ENCODE results near the gene TMEM212. TPM values are rescaled to one million over a fixed set of nuclear protein-coding genes. Genes with fewer than 3 reads are reported as not detected.
"Not testable (repeated sequence)": the region's sequence is repeated elsewhere in the genome, so short reads cannot be mapped to it uniquely, and the experiment has no call there.

The TMEM212 gene
- total and polyA plus RNA-seq, 4 donors: 0.22 to 0.57 (median 0.40) TPM

DNA sequence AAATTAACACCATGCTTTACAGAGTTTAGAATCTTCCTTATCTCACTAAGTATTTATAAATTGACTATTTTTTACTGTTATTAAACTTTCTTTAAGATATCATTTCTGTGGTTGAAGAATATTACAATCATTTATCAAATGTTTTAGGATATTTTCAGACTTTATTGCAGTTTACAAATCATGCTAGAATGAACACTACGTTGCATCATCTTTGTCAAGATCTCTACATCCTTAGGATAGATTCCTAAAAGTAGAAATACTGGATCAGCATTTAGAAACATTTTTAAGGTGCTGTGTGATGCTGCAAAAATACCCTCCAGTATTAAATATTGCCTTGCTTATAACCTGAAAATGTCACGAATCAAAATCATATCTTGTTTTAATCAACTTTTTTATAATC is 30.3 kb upstream of the TMEM212 start:
- Histone ChIP-seq H3K27ac (ENCODE audit: low read depth, low read length) (no peak overlapping the region), H3K36me3 (ENCODE audit: control insufficient read depth, insufficient read depth, low read length) (no peaks in the 10 kb centered on the region), H3K9me3 (ENCODE audit: control insufficient read depth, insufficient read depth, low read length) (peaks cover 4% of the 10 kb centered on the region), H3K4me3 (ENCODE audit: low read depth, low read length) (no peak overlapping the region), H3K27me3 (ENCODE audit: control insufficient read depth, insufficient read depth, low read length) (peaks cover 4% of the 10 kb centered on the region), H3K4me1 (ENCODE audit: control insufficient read depth, insufficient read depth, low read length) (peaks cover 8% of the 10 kb centered on the region)
- DNase-seq (ENCODE audit: low read depth in 4 of 6, low spot score in 6 of 6): no peak
- no CpG with 5 or more reads among the region's 2 CpGs for WGBS (ENCODE audit: insufficient coverage)

GRCh38 chr3:171813278-171813896 is 29.8 kb upstream of the TMEM212 start:
- Histone ChIP-seq H3K4me3 (ENCODE audit: low read depth, low read length) (no peak overlapping the region), H3K4me1 (ENCODE audit: control insufficient read depth, insufficient read depth, low read length) (peaks cover 8% of the 10 kb centered on the region), H3K36me3 (ENCODE audit: control insufficient read depth, insufficient read depth, low read length) (no peaks in the 10 kb centered on the region), H3K27ac (ENCODE audit: low read depth, low read length) (no peak overlapping the region), H3K9me3 (ENCODE audit: control insufficient read depth, insufficient read depth, low read length) (peaks cover 4% of the 10 kb centered on the region), H3K27me3 (ENCODE audit: control insufficient read depth, insufficient read depth, low read length) (peaks cover 4% of the 10 kb centered on the region)
- 83% methylated on average over 1 of the region's 3 CpGs for WGBS (ENCODE audit: insufficient coverage)
- DNase-seq (ENCODE audit: low read depth in 4 of 6, low spot score in 6 of 6): no peak

- Histone ChIP-seq H3K27ac (ENCODE audit: low read depth, low read length) (no peak overlapping the region), H3K9me3 (ENCODE audit: control insufficient read depth, insufficient read depth, low read length) (peaks cover 4% of the 10 kb centered on the region), H3K4me3 (ENCODE audit: low read depth, low read length) (no peak overlapping the region), H3K4me1 (ENCODE audit: control insufficient read depth, insufficient read depth, low read length) (peaks cover 8% of the 10 kb centered on the region), H3K27me3 (ENCODE audit: control insufficient read depth, insufficient read depth, low read length) (peaks cover 4% of the 10 kb centered on the region), H3K36me3 (ENCODE audit: control insufficient read depth, insufficient read depth, low read length) (no peaks in the 10 kb centered on the region)
- WGBS (ENCODE audit: insufficient coverage): 75% methylated on average over 3 of the region's 4 CpGs
- DNase-seq (ENCODE audit: low read depth in 4 of 6, low spot score in 6 of 6): no peak
Measured at GRCh38 chr3:171813897-171814460, 29.2 kb upstream of the TMEM212 start.

DNA sequence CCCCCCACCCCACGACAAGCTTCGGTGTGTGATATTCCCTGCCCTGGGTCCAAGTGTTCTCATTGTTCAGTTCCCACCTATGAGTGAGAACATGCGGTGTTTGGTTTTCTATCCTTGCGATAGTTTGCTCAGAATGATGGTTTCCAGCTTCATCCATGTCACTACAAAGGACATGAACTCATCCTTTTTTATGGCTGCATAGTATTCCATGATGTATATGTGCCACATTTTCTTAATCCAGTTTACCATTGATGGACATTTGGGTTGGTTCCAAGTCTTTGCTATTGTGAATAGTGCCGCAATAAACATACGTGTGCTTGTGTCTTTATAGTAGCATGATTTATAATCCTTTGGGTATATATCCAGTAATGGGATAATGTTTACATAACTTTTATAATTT is 28.5 kb upstream of the TMEM212 start:
- H3K27me3 ChIP-seq (ENCODE audit: control insufficient read depth, insufficient read depth, low read length); H3K9me3 ChIP-seq (ENCODE audit: control insufficient read depth, insufficient read depth, low read length); H3K4me3 ChIP-seq (ENCODE audit: low read depth, low read length); DNase-seq (ENCODE audit: low read depth in 4 of 6, low spot score in 6 of 6); H3K27ac ChIP-seq (ENCODE audit: low read depth, low read length); H3K36me3 ChIP-seq (ENCODE audit: control insufficient read depth, insufficient read depth, low read length); H3K4me1 ChIP-seq (ENCODE audit: control insufficient read depth, insufficient read depth, low read length): not testable (repeated sequence)
- no CpG with 5 or more reads among the region's 6 CpGs for WGBS (ENCODE audit: insufficient coverage)

DNA sequence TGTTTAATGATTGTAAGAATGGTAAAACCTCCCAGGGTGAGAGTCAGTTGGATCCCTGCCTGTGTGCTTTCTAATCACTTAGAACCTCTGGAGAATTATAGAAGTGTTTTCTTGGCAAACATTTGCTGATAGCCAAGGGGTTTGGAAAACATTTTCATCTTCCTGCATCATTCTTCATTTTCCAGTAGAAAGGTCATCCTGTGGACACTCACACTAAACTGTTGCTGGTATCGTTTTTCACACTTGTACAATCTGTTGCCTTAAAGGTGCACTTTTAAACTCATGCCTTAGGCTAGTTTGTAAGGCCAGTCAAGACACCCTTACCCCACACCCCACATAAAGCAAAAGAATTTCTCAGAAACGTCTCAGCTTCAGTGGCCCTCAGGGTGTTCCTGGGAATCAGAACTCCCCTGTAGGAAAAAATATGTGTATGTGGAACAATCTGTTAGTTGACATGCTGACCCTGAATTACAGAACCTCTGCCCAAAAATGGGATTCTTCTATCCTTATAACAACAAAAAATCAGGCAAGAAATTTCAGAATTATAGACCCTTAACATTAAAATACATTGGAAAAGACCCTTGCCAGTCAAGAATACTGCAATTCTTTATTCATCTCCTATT is 27.1 kb upstream of the TMEM212 start:
- no peak overlapping the region for H3K27ac ChIP-seq (ENCODE audit: low read depth, low read length)
- 40% methylated on average over 1 of the region's 2 CpGs for WGBS (ENCODE audit: insufficient coverage)
- H3K27me3 ChIP-seq (ENCODE audit: control insufficient read depth, insufficient read depth, low read length): no peaks in the 10 kb centered on the region
- H3K9me3 ChIP-seq (ENCODE audit: control insufficient read depth, insufficient read depth, low read length): peaks cover 4% of the 10 kb centered on the region
- no peaks in the 10 kb centered on the region for H3K36me3 ChIP-seq (ENCODE audit: control insufficient read depth, insufficient read depth, low read length)
- no peaks in the 10 kb centered on the region for H3K4me1 ChIP-seq (ENCODE audit: control insufficient read depth, insufficient read depth, low read length)
- H3K4me3 ChIP-seq (ENCODE audit: low read depth, low read length): no peak overlapping the region
- no peak for DNase-seq (ENCODE audit: low read depth in 4 of 6, low spot score in 6 of 6)

GRCh38 chr3:171817074-171817800 is 25.9 kb upstream of the TMEM212 start:
- no peak overlapping the region for H3K4me3 ChIP-seq (ENCODE audit: low read depth, low read length)
- no peaks in the 10 kb centered on the region for H3K4me1 ChIP-seq (ENCODE audit: control insufficient read depth, insufficient read depth, low read length)
- no peak overlapping the region for H3K27ac ChIP-seq (ENCODE audit: low read depth, low read length)
- WGBS (ENCODE audit: insufficient coverage): no CpG with 5 or more reads among the region's 4 CpGs
- no peaks in the 10 kb centered on the region for H3K27me3 ChIP-seq (ENCODE audit: control insufficient read depth, insufficient read depth, low read length)
- DNase-seq (ENCODE audit: low read depth in 4 of 6, low spot score in 6 of 6): no peak
- peaks cover 4% of the 10 kb centered on the region for H3K9me3 ChIP-seq (ENCODE audit: control insufficient read depth, insufficient read depth, low read length)
- no peaks in the 10 kb centered on the region for H3K36me3 ChIP-seq (ENCODE audit: control insufficient read depth, insufficient read depth, low read length)

- no peaks in the 10 kb centered on the region for H3K27me3 ChIP-seq (ENCODE audit: control insufficient read depth, insufficient read depth, low read length)
- 82% methylated on average over 2 of the region's 3 CpGs for WGBS (ENCODE audit: insufficient coverage)
Measured at GRCh38 chr3:171821044-171821443, 22.1 kb upstream of the TMEM212 start.

GRCh38 chr3:171821778-171822358 is 21.3 kb upstream of the TMEM212 start:
- Histone ChIP-seq H3K36me3 (ENCODE audit: control insufficient read depth, insufficient read depth, low read length) (no peaks in the 10 kb centered on the region), H3K4me3 (ENCODE audit: low read depth, low read length) (no peak overlapping the region), H3K4me1 (ENCODE audit: control insufficient read depth, insufficient read depth, low read length) (no peaks in the 10 kb centered on the region), H3K27ac (ENCODE audit: low read depth, low read length) (no peak overlapping the region), H3K27me3 (ENCODE audit: control insufficient read depth, insufficient read depth, low read length) (no peaks in the 10 kb centered on the region), H3K9me3 (ENCODE audit: control insufficient read depth, insufficient read depth, low read length) (no peaks in the 10 kb centered on the region)
- no peak for DNase-seq (ENCODE audit: low read depth in 4 of 6, low spot score in 6 of 6)
- 57% methylated on average over 1 of the region's 2 CpGs for WGBS (ENCODE audit: insufficient coverage)

More at GRCh38 chr3:171821044-171821443, 22.1 kb upstream of the TMEM212 start:
- Histone ChIP-seq H3K4me3 (ENCODE audit: low read depth, low read length) (no peak overlapping the region), H3K4me1 (ENCODE audit: control insufficient read depth, insufficient read depth, low read length) (no peaks in the 10 kb centered on the region), H3K36me3 (ENCODE audit: control insufficient read depth, insufficient read depth, low read length) (no peaks in the 10 kb centered on the region), H3K9me3 (ENCODE audit: control insufficient read depth, insufficient read depth, low read length) (no peaks in the 10 kb centered on the region), H3K27ac (ENCODE audit: low read depth, low read length) (no peak overlapping the region)
- DNase-seq (ENCODE audit: low read depth in 4 of 6, low spot score in 6 of 6): no peak

DNA sequence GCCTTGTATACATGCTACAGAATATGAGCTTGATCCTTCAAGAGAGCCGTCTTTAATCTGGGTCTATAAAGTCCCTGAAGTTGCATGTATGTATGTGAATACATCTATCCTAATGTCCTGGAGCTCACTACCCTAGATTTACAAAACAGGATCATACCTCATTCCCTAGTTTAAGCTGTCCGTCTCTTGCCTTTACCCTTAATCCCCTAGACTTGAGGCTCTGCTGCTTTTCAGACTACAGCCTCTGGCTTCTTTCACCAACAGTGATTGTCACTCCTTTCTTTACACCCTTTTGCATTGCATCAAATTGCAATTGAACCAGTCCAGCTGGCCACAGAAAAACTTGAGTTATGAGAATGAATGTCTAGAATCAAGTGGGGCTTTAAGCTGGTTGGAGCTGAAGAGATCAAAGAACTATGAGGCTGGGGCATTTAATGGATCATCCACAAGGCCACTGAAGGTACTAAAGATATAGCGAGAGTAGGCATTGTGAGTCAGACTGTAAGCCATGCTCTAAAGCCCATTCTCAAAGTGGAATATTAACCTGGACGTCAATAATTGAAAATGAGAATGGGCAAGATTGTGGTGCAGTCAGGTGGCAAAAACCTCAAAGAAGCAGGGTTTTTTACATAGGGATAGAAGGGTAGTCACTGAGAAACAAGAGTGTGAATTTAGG is 20.6 kb upstream of the TMEM212 start:
- H3K27me3 ChIP-seq (ENCODE audit: control insufficient read depth, insufficient read depth, low read length): no peaks in the 10 kb centered on the region
- no peak for DNase-seq (ENCODE audit: low read depth in 4 of 6, low spot score in 6 of 6)
- no peak overlapping the region for H3K4me3 ChIP-seq (ENCODE audit: low read depth, low read length)
- no peaks in the 10 kb centered on the region for H3K9me3 ChIP-seq (ENCODE audit: control insufficient read depth, insufficient read depth, low read length)
- H3K27ac ChIP-seq (ENCODE audit: low read depth, low read length): no peak overlapping the region
- no peaks in the 10 kb centered on the region for H3K4me1 ChIP-seq (ENCODE audit: control insufficient read depth, insufficient read depth, low read length)
- no peaks in the 10 kb centered on the region for H3K36me3 ChIP-seq (ENCODE audit: control insufficient read depth, insufficient read depth, low read length)
- WGBS (ENCODE audit: insufficient coverage): 81% methylated on average over 3 of the region's 4 CpGs

Data from spinal cord (tissue), 10 donors.